Measurements from ENCODE around the gene INPP5D. TPM values are rescaled to one million over a fixed set of nuclear protein-coding genes. Genes with fewer than 3 reads are reported as not detected.

Gene INPP5D
- polyA plus RNA-seq, 3 donors = 30.6 to 90.2 (median 54.8) TPM

GRCh38 chr2:233226511-233227031 is 166.4 kb downstream of the INPP5D start:
- no peaks in the 10 kb centered on the region for H3K79me2 ChIP-seq (ENCODE audit: insufficient read depth, low read length)
- WGBS (ENCODE audit: insufficient coverage) = 89% methylated on average over 1 of the region's 2 CpGs
- no peak for TF ChIP-seq CTCF (IDR thresholded peaks at IDR 0.05)
- H3K4me3 ChIP-seq (replicated peaks in 1 of 3; ENCODE audit: low read depth in 2 of 3, low read length in 3 of 3) = no peak overlapping the region
- no peaks in the 10 kb centered on the region for H3K9me3 ChIP-seq (replicated peaks in 1 of 2; ENCODE audit: control insufficient read depth in 1 of 2, insufficient read depth in 1 of 2, low read length in 2 of 2)
- Mint-ChIP-seq H3K4me3 (no peak overlapping the region), H3K9me3 (peaks cover 0 to 6% (median 3%) of the 10 kb centered on the region in 7 donors), H3K27me3 (ENCODE audit: low read depth in 3 of 3) (peaks cover 0 to 12% (median 6%) of the 10 kb centered on the region in 3 donors), H3K27ac (no peak overlapping the region), H3K36me3 (peaks cover 0 to 3% of the 10 kb centered on the region in 2 donors), H3K4me1 (peaks cover 25% of the 10 kb centered on the region)
- H2AFZ ChIP-seq (ENCODE audit: insufficient read depth, low read depth, low read length, poor library complexity, severe bottlenecking) = no peak overlapping the region
- no peaks in the 10 kb centered on the region for H4K20me1 ChIP-seq (ENCODE audit: insufficient read depth, low read length)
- intact Hi-C loops (cut with micrococcal nuclease) = no loop called here
- DNase-seq = no peak
- H3K36me3 ChIP-seq (replicated peaks in 1 of 2; ENCODE audit: control insufficient read depth in 1 of 2, insufficient read depth in 2 of 2, low read length in 2 of 2) = no peaks in the 10 kb centered on the region
- H3K4me2 ChIP-seq (replicated peaks; ENCODE audit: extremely low read depth, low read length, poor library complexity, severe bottlenecking) = no peak overlapping the region
- H3K27ac ChIP-seq (ENCODE audit: low read depth in 1 of 2, low read length in 2 of 2) = no peak overlapping the region
- H3K27me3 ChIP-seq (ENCODE audit: control insufficient read depth in 2 of 2, insufficient read depth in 2 of 2, low read length in 2 of 2) = no peaks in the 10 kb centered on the region
- H3K4me1 ChIP-seq (ENCODE audit: control insufficient read depth in 1 of 2, insufficient read depth in 2 of 2, low read length in 2 of 2) = peaks cover 14 to 23% of the 10 kb centered on the region in 2 donors
- H3K9ac ChIP-seq (ENCODE audit: insufficient read depth, low read length, poor library complexity, severe bottlenecking) = no peak overlapping the region

DNA sequence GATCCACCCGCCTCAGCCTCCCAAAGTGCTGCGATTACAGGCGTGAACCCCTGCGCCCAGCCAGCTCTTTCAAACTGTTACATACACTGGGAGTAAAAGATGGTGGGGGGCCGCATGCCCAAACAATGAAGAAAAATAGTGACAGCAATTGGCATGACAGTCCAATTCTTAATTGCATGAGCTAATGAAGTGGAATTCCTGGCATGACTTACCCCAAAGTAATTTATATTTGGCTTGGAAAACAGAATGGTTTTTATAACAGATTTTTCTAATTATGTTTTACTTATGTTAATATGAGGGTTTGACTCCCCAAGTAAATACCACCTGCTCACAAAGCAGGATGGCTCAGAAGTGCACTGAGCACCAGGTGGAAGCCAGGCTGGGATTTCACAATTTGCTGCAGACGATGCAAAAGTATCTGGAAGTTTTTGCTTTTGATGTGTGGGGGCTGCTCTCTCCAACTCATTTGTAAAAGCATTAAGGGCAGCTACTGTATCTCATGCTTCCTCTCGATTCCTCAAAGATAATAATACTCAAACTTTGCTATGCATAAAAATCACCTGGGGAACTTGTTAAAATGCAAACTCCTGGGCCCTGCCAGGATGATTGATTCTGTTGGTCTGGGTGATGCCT is 167.3 kb downstream of the INPP5D start:
- Histone ChIP-seq H3K36me3 (replicated peaks in 1 of 2; ENCODE audit: control insufficient read depth in 1 of 2, insufficient read depth in 2 of 2, low read length in 2 of 2) (no peaks in the 10 kb centered on the region), H3K9ac (ENCODE audit: insufficient read depth, low read length, poor library complexity, severe bottlenecking) (no peak overlapping the region), H3K27ac (ENCODE audit: low read depth in 1 of 2, low read length in 2 of 2) (no peak overlapping the region), H3K4me1 (ENCODE audit: control insufficient read depth in 1 of 2, insufficient read depth in 2 of 2, low read length in 2 of 2) (peaks cover 14 to 26% of the 10 kb centered on the region in 2 donors), H3K9me3 (replicated peaks in 1 of 2; ENCODE audit: control insufficient read depth in 1 of 2, insufficient read depth in 1 of 2, low read length in 2 of 2) (no peaks in the 10 kb centered on the region), H3K4me2 (replicated peaks; ENCODE audit: extremely low read depth, low read length, poor library complexity, severe bottlenecking) (no peak overlapping the region), H2AFZ (ENCODE audit: insufficient read depth, low read depth, low read length, poor library complexity, severe bottlenecking) (no peak overlapping the region), H3K27me3 (ENCODE audit: control insufficient read depth in 2 of 2, insufficient read depth in 2 of 2, low read length in 2 of 2) (no peaks in the 10 kb centered on the region), H4K20me1 (ENCODE audit: insufficient read depth, low read length) (no peaks in the 10 kb centered on the region), H3K4me3 (replicated peaks in 1 of 3; ENCODE audit: low read depth in 2 of 3, low read length in 3 of 3) (no peak overlapping the region), H3K79me2 (ENCODE audit: insufficient read depth, low read length) (no peaks in the 10 kb centered on the region)
- intact Hi-C loops (cut with micrococcal nuclease) = no loop called here
- Mint-ChIP-seq H3K4me1 (peaks cover 23% of the 10 kb centered on the region), H3K27me3 (ENCODE audit: low read depth in 3 of 3) (peaks cover 0 to 12% (median 6%) of the 10 kb centered on the region in 3 donors), H3K4me3 (no peak overlapping the region), H3K9me3 (peaks cover 0 to 6% (median 3%) of the 10 kb centered on the region in 7 donors), H3K27ac (no peak overlapping the region), H3K36me3 (peaks cover 0 to 3% of the 10 kb centered on the region in 2 donors)
- 80% methylated on average over 1 of the region's 7 CpGs for WGBS (ENCODE audit: insufficient coverage)
- TF ChIP-seq CTCF (IDR thresholded peaks at IDR 0.05) = no peak
- no peak for DNase-seq

All from CD14-positive monocyte (primary cell).